Medulla oblongata (tissue), 1 donor: Measurements from ENCODE around the gene TSEN2.
"Not testable (repeated sequence)": the region's sequence is repeated elsewhere in the genome, so short reads cannot be mapped to it uniquely, and the experiment has no call there.

ENCODE experiments used
- DNase-seq: peaks from one replicate; pipeline ENCODE4 v3.0.0-alpha.2; 2015; ENCODE audit errors: extremely low spot score

Gene TSEN2

GRCh38 chr3:12472000-12472610 is 12.2 kb upstream of the TSEN2 start:
- DNase-seq = no peak

- DNase-seq = no peak
Observed at GRCh38 chr3:12472796-12473195, 11.5 kb upstream of the TSEN2 start.

GRCh38 chr3:12473511-12473910 is 10.8 kb upstream of the TSEN2 start:
- DNase-seq = no peak

GRCh38 chr3:12476238-12476897 is 7.9 kb upstream of the TSEN2 start:
- DNase-seq = no peak

GRCh38 chr3:12477256-12477655 is 7.0 kb upstream of the TSEN2 start:
- DNase-seq = no peak

GRCh38 chr3:12478326-12478725 is 6.0 kb upstream of the TSEN2 start:
- DNase-seq = no peak

- not testable (repeated sequence) for DNase-seq
Observed at GRCh38 chr3:12479198-12479597, 5.1 kb upstream of the TSEN2 start.

- DNase-seq = peak; percentile 64
Observed at GRCh38 chr3:12479919-12480427, 4.3 kb upstream of the TSEN2 start.

- peak; percentile 30 for DNase-seq
Observed at GRCh38 chr3:12483410-12483809, 870 bp upstream of the TSEN2 start.

GRCh38 chr3:12483872-12484197 is 445 bp upstream of the TSEN2 start:
- no peak for DNase-seq

GRCh38 chr3:12484983-12485327 is 675 bp downstream of the TSEN2 start:
- no peak for DNase-seq

- no peak for DNase-seq
Observed at GRCh38 chr3:12486001-12486400, 1.7 kb downstream of the TSEN2 start.

GRCh38 chr3:12486916-12487315 is 2.6 kb downstream of the TSEN2 start:
- DNase-seq = no peak

- DNase-seq = no peak
Observed at GRCh38 chr3:12487336-12487735, 3.1 kb downstream of the TSEN2 start.

- DNase-seq = no peak
Observed at GRCh38 chr3:12487786-12488185, 3.5 kb downstream of the TSEN2 start.

GRCh38 chr3:12489368-12489767 is 5.1 kb downstream of the TSEN2 start:
- no peak for DNase-seq

GRCh38 chr3:12489832-12490231 is 5.6 kb downstream of the TSEN2 start:
- no peak for DNase-seq

GRCh38 chr3:12490547-12490946 is 6.3 kb downstream of the TSEN2 start:
- DNase-seq = no peak

GRCh38 chr3:12495749-12496452 is 11.6 kb downstream of the TSEN2 start:
- no peak for DNase-seq

GRCh38 chr3:12496453-12496761 is 12.1 kb downstream of the TSEN2 start:
- no peak for DNase-seq

- DNase-seq = no peak
Observed at GRCh38 chr3:12499474-12499873, 15.2 kb downstream of the TSEN2 start.

- no peak for DNase-seq
Observed at GRCh38 chr3:12501360-12502020, 17.2 kb downstream of the TSEN2 start.
